Keratinocyte (primary cell): Measurements from ENCODE around the gene SRXN1.

Experiments
- EZH2 ChIP-seq: IDR thresholded peaks from one replicate; pipeline ENCODE4 v1.6.1; 2012; ENCODE audit warnings: inconsistent platforms, mild to moderate bottlenecking, low read length, moderate library complexity
- TF ChIP-seq, protein P1 (sequence below), 3 experiments: IDR thresholded peaks in 1 of 3; conservative IDR thresholded peaks in 1 of 3; optimal IDR thresholded peaks in 1 of 3; 2 replicates in 2 of 3; 3 replicates in 1 of 3; pipeline versions ENCODE3 to v1.5.1; 2011; ENCODE audit warnings: low read length in 3 of 3, mild to moderate bottlenecking in 3 of 3, moderate library complexity in 2 of 3, control low read depth in 1 of 3, inconsistent platforms in 1 of 3; ENCODE audit not compliant: insufficient read depth in 2 of 3; ENCODE audit errors: extremely low read depth in 1 of 3

DNA sequence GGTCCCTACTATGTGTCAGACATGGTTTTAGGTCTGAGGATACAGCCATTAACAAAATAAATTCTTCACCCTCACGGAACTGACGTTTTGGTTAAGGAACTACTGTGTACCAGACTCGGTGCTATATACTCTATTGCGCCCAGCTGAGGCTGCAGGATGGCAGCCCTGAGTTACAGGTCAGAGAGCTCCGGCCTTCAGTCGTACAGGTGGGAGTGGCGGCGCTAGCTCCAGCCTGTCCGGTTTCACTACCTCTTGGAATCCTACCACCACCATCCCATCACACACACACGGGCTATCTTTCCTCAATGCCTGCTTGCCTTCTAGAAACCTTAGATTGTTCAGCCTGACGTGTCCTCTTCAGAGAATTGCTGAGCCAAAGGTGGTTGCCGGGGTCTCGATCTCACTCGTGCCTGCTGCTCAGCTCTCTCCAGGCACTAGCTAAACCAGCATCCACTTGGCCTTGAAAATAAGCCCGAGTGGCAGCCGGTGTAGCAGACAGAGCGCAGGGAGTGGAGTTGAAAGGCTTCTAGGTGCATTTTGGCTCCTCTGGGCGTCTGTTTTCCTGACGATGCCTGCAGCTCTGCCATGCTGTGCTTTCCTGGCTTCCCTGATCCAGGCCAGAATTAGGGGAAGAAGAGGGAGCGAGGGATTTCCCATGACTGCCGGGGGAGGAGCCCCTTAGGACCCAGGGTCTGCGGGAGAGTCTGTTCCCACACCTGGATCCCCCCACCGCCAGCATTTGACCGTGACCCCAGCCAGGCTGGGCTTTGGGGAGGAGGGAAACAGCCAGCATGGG is 41.8 kb downstream of the SRXN1 start:
- TF ChIP-seq, protein P1, sequence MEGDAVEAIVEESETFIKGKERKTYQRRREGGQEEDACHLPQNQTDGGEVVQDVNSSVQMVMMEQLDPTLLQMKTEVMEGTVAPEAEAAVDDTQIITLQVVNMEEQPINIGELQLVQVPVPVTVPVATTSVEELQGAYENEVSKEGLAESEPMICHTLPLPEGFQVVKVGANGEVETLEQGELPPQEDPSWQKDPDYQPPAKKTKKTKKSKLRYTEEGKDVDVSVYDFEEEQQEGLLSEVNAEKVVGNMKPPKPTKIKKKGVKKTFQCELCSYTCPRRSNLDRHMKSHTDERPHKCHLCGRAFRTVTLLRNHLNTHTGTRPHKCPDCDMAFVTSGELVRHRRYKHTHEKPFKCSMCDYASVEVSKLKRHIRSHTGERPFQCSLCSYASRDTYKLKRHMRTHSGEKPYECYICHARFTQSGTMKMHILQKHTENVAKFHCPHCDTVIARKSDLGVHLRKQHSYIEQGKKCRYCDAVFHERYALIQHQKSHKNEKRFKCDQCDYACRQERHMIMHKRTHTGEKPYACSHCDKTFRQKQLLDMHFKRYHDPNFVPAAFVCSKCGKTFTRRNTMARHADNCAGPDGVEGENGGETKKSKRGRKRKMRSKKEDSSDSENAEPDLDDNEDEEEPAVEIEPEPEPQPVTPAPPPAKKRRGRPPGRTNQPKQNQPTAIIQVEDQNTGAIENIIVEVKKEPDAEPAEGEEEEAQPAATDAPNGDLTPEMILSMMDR (optimal IDR thresholded peaks at IDR 0.05 in 1 of 3, IDR thresholded peaks at IDR 0.05 in 1 of 3, conservative IDR thresholded peaks at IDR 0.05 in 1 of 3; ENCODE audit: extremely low read depth in 1 of 3, insufficient read depth in 2 of 3, low read length in 3 of 3): no peak
- no peak for TF ChIP-seq EZH2
